GM18870 (cell line): ENCODE measurements around the gene ZBTB1.
"Not testable (repeated sequence)": the region's sequence is repeated elsewhere in the genome, so short reads cannot be mapped to it uniquely, and the experiment has no call there.

ENCODE experiments used
- ATAC-seq: cut with Tn5 transposase; IDR thresholded peaks from one replicate; pipeline ENCODE4 v1.9.1; 2021; ENCODE audit warnings: moderate library complexity; ENCODE audit not compliant: unreplicated experiment

ZBTB1 gene

DNA sequence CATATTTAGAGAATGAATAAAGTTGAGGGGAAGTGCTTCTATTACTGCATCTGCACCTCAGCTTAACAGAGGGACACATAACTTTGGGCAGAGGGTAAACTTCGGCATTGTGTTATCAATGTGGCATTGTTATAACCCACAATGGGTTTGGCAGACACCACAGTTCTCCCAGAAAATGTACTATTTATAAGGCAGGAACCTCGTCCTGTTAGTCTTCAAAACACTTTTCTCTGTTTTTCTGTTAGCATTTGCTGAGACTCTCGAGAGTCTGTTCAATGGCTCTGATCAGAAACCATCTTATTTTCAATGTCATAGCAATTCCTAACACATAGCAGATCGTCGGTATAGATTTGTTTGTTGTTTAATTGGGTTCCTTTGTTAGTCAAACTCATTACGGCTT lies 59.1 kb downstream of the ZBTB1 start:
- no peak for ATAC-seq

DNA sequence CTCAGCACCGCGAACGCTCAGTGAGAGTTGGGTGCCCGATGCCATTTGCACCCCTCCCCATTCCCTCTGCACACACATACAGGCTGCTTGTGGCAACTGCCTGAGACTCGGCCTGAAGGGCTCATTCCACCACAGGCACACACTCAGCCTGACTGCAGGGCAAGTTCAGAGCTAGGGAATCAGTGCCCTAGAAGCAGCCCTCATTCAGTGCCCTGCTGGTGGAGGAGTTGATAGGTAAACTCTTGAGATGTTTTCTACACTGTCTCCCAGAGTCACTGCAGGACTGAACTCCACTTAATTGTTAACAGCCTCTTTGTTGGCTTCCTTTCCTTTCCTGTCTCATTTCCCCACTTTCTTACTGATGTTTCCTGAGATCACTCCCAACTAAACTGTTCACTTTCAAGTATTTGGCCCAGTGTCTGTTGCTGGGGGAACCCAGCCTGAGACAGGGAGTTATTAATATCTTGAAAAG lies 62.1 kb downstream of the ZBTB1 start:
- ATAC-seq, result no peak

DNA sequence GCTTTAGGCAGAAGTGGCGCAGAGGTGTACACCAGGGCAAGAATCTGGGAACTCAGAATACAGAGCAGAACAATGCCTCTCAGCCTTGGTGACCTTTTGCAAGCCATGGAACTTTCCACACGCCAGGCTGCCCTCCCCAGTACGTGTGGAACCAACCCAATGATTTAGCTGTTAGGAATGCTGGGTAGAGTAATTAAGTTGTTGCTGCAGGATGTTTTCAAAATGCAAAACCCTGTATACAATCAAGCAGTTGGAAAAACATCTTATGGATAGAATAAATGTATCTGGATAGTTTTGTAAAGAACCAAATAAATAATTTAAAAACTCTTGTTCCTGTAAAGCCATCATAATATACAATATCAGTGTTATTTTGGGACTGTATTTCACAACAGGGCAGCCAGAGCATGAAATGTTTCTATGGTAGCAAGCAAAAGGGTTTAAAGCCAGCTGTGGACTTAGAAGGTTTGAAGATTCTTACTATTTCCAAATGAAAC lies 64.6 kb downstream of the ZBTB1 start:
- ATAC-seq, result no peak

DNA sequence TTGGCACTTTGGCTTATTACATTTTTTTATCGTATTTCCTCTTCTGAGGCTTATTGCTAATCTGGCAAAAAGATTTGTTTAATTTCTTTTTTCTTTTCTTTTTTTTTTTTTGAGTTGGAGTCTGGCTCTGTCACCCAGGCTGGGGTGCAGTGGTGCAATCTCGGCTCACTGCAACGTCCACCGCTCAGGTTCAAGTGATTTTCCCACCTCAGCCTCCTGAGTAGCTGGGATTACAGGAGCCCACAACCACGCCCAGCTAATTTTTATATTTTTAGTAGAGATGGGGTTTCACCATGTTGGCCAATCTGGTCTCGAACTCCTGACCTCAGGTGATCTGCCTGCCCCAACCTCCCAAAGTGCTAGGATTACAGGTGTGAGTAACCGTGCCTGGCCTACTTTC lies 65.1 kb downstream of the ZBTB1 start:
- ATAC-seq, result not testable (repeated sequence)

DNA sequence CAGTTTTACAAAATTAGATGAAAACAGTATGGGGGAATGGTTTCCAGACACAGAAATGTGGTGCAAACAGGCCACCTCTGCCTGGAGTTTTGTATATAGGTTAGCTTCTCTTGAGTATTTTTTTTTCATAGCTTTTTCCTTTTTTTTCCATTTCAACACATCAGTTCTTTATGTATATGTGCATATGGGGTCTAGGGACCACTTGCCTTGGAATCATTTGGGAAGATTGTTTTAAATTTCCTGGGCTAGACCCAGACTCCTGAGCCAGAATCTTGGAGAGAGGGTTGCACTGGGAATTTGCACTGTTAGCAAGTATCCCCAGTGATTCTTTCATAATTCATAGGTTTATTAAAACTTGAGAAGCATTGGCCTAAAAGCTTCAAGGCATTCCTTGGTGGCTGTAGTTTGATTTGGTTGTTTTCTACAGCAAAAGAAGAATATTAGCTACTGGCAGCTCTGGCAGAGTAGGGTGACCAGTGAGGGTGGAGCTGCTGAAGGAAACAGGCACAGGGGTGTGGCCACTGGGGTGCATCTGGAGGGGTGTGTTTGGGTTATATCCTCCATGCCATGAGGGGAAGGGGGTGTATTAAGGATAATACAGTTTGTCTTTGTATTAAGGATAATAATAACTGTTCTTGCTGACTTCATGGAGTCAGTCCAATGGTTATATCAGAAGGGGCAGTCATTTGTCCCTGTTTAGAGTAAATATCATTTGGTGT lies 68.0 kb downstream of the ZBTB1 start:
- no peak for ATAC-seq

DNA sequence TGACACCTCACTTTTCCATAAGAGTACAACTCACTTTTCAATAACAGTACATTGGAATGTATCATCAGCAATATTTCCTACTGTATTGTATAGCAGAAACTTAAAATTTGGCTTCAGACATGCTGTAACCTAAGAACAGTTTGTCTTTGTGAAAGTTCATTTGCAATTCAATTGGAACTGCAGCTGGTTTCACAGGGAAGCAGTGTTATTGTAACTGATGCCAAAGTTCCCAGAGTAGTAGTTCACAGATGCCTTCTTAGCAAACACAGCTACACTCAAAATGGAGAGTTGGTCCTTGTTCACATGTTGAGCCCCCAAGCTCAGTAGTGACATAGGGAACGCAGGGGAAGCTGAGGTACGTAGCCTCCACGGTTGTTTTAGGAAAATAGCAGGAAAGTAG lies 68.5 kb downstream of the ZBTB1 start:
- ATAC-seq, result no peak
